Measurements from ENCODE around the gene THSD7B.

- TF ChIP-seq POLR2A (IDR thresholded peaks at IDR 0.05) (no peak), CTCF (IDR thresholded peaks at IDR 0.05) (no peak)
These were observed 879.4 kb downstream of the THSD7B start for GRCh38 chr2:137644731-137645130.

Measured in Peyer's patch (tissue), 4 donors.